Ureter (tissue), 1 donor: ENCODE data around the gene HIPK2. TPM values are rescaled to one million over a fixed set of nuclear protein-coding genes. Genes with fewer than 3 reads are reported as not detected.
"Not testable (repeated sequence)": the region's sequence is repeated elsewhere in the genome, so short reads cannot be mapped to it uniquely, and the experiment has no call there.

Source experiments
- DNase-seq: peaks from one replicate; pipeline ENCODE4 v3.0.0-alpha.2; 2020; ENCODE audit warnings: low spot score
- total RNA-seq: library from RNA; stranded (reverse); gene quantifications from one replicate; pipeline ENCODE4 v1.2.4, GENCODE V29; 2023
- donor health status: DM: yes; HTN: yes; CAD: no.

Gene HIPK2
- total RNA-seq, 1 donor from 2014 or later = 48.2 TPM

- DNase-seq = no peak
These were observed 154.3 kb downstream of the HIPK2 start for GRCh38 chr7:139623518-139623917.

GRCh38 chr7:139620676-139621344 is 157.0 kb downstream of the HIPK2 start:
- DNase-seq = no peak

DNA sequence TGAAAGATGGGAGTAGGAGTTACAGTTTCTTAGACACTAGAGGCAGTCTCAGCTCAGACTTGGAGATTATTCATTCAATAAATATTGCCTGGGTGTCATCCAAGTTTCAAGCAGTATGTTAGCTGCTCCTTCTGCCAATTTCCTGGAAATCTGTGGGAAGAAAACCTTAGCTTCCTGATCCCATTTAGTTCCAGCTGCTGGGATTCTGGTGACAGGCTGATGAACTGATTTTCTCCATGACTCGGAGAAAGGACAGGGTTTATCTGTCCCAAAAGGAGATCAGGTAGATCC is 158.5 kb downstream of the HIPK2 start:
- DNase-seq = no peak

- no peak for DNase-seq
These were observed 159.1 kb downstream of the HIPK2 start for GRCh38 chr7:139618482-139619366.

DNA sequence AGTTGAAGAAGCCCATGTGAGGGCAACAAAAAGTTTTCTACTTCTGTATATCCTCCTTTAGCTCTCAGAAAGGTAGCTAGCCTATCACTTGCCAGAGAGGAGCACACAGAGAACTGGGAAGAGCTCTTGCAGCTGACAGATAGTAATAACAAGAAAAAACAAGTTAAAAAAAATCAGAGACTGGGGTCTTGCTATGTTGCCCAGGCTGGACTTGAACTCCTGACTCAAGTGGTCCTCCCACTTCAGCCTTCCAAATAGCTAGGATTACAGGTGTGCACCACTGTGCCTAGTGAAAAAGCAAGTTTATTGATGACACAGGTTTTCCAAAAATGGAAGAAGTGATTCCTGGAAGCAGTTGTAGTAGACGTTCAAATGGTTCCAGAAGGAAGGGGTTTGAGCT is 160.7 kb downstream of the HIPK2 start:
- no peak for DNase-seq

GRCh38 chr7:139614886-139615285 is 162.9 kb downstream of the HIPK2 start:
- no peak for DNase-seq

DNA sequence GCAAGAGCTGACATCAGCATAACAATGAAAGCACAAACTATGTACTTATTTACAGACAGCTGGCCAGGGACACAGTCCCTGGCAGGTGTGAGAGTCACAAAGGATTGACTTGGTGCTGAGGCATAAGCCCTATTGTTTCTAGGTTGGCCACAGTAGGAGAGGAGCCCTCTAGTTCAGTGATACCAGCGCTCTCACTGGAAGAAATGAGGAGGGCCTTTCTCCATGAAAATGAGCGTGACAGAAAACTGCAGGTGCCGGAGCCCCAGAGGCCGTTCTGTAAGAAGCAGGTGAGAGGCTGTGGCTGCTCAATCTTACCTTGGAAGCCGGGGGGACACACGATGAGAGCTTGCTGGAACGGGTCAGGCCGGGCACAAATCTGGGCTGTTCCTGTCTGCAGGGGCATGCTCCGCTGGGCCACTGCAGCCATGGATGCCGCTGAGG is 163.8 kb downstream of the HIPK2 start:
- DNase-seq = no peak

DNA sequence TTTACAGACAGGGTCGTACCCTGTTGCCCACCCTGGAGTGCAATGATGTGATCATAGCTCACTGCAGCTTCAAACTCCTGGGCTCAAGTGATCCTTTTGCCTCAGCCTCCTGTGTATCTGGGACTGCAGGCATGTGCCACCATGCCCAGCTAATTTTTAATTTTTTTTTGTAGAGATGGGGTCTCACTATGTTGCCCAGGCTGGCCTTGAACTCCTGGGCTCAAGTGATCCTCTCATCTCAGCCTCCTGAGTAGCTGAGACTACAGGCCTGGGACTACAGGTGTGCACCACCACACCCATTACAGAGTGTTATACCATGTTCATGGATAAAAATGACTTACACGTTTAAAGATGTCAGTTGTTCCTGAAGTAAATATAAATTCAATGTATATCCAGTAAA is 166.2 kb downstream of the HIPK2 start:
- DNase-seq = not testable (repeated sequence)

GRCh38 chr7:139610595-139610994 is 167.2 kb downstream of the HIPK2 start:
- no peak for DNase-seq

GRCh38 chr7:139603896-139604295 is 173.9 kb downstream of the HIPK2 start:
- no peak for DNase-seq

GRCh38 chr7:139603282-139603681 is 174.5 kb downstream of the HIPK2 start:
- DNase-seq = no peak

DNA sequence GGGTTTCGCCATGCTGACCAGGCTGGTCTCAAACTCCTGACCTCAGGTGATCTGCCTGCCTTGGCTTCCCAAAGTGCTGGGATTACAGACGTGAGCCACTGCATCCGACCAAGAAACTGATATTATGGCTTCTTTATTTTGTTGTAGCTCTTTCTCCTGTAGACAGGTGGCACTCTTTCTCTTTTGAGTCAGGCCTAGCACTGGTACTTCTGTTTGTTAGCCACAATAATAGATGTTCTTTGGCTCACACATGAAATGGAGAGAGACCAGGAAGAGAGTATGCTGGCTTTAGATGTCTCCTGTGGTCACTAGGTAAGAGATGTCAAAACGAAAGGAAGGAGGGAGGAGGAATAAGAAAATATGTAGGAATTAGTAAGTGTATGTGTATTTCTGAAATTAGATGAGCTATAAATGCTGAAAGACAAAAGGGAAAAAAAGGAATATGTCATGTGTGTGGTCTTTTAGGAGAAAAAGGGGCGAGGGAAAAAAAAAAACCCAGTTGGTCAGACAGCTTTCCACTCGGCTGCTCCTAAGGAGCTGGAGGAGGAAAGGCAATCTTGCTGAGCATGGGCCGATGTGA is 175.6 kb downstream of the HIPK2 start:
- no peak for DNase-seq

- no peak for DNase-seq
These were observed 176.6 kb downstream of the HIPK2 start for GRCh38 chr7:139601176-139601575.

DNA sequence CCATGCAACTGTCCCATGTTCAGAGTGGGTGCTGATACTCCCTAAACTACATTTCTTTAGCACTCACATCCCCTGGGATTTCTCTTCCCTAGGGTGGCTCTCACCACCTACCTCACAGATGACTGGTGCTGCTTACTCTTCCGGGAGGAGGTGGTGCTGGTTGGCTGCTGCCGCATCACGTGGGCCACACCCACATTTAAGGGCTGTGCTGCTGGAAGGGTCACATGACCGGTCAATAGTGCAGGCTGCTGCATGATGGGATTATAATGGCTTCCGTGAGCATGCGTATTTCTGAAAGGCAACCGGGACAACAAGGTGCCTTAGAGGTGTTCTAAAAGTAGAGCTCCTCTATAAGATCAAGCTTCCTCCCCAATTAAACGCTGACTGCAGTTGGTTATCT is 177.5 kb downstream of the HIPK2 start:
- no peak for DNase-seq

DNA sequence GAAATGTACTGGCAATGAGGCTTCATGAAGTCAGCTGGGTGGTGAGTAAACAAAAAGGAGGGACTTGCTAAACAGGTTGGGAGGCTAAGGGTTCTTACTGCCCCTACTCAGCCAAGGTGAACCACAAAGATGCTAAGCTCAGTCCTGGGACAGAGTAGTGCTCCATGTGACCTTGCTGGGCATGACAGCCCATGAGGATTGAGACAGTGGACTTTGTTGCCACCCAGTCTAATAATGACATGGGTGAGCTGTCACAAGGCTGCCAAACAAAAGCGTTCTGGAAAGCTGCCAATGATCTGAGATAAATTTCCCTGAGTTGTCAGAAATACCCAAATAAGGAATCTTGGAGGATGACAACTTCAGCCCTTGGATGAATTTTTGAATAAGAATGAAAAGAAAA is 179.2 kb downstream of the HIPK2 start:
- DNase-seq = no peak

- no peak for DNase-seq
These were observed 180.8 kb downstream of the HIPK2 start for GRCh38 chr7:139597028-139597427.

- no peak for DNase-seq
These were observed 181.2 kb downstream of the HIPK2 start for GRCh38 chr7:139596626-139597025.

DNA sequence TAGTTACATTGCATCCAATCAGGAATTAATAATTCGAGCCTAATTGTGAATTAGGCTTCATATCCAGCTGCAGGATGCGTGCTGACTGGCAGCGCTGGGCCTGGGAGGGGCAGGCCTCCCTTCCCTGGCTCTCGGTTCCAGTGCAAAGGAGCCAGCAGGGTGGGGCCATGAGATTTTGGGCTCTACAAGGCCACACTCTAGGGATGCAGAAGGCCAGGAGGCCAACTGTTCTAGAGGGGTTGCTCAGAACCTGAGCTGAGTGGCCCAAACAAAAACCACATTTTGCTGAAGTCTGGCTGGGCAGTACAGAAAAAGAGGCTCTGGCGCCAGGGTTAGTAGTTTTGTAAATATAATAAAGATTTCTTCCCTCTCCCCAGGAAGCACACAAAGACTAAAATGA is 182.0 kb downstream of the HIPK2 start:
- no peak for DNase-seq

DNA sequence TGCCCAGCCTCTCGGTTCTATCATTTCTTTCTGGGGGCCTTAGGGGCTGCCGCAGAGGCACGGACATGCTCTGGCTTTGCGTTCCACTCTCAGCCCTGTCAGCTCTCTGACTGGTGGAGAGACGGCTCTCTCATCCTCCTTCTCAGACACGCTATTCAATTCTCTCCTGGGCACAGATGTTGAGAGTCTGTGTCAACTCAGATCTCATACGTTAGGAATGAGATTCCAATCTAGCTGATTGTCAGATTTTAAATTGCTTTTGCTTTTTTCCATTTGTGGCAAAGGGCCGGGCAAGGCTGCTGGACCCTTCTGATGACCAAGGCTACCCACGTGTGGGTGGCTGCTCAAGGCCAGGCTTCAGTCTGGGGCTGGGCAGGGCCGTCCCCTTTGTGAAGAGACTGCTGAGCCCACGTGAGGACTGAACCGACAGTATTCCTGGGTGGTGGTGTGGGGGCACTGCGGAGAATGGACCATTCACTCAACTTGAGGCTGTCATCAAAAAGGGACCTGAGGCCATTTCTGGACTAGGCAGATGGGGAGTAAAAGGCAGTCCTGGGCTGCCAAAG is 182.8 kb downstream of the HIPK2 start:
- DNase-seq = no peak

GRCh38 chr7:139594090-139594489 is 183.7 kb downstream of the HIPK2 start:
- no peak for DNase-seq

DNA sequence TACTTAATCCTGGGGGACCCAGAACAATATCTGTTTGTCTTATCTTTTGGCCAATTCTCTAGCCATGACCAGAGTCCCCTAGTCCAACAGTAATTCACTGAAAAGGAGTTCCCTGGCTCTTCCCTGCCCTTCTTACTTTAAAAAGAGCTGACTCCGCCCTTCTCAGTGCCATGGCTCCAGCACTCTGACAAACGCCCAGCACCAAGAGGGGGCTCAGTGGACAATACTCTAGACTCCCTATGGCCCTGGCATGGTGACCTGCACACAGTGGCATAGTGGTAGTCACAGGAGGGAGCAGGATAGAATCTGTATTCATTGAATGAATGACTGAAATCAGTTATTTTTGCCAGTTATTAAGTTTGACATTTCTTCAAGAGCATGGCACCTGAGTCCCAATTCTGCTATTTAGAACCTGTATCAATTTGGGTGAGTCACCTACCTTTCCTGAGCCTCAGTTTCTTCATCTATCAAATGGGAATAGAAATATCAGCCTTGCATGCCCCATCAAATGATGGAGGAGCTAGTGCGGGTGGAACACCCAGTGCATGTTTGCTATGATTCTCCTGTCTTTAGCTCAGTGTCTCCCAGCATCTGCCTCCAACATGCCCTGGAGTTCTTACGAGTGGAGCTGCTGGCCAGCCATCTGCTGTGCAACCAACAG is 184.9 kb downstream of the HIPK2 start:
- no peak for DNase-seq

- DNase-seq = no peak
These were observed 186.1 kb downstream of the HIPK2 start for GRCh38 chr7:139591550-139592195.
